Stimulated activated CD8-positive, alpha-beta memory T cell treated with anti-CD3 and anti-CD28 coated beads, Interleukin-15, amount 100 ng/mL, for 48 hours (primary cell): ENCODE measurements around the gene MORN5.

ENCODE experiments used
- DNase-seq, 2 donors: peaks; one replicate each; pipeline ENCODE4 v3.0.0-alpha.2; 2020; ENCODE audit warnings: low read depth in 2 of 2

Gene MORN5

GRCh38 chr9:122143876-122144405 lies 15.8 kb upstream of the MORN5 start:
- no peak for DNase-seq

- DNase-seq = no peak
These were observed 14.7 kb upstream of the MORN5 start for GRCh38 chr9:122144836-122145591.

- DNase-seq = no peak
These were observed 14.2 kb upstream of the MORN5 start for GRCh38 chr9:122145592-122145863.

- DNase-seq = no peak
These were observed 8.4 kb upstream of the MORN5 start for GRCh38 chr9:122151267-122151828.

- no peak for DNase-seq
These were observed 3.9 kb upstream of the MORN5 start for GRCh38 chr9:122155796-122156195.

GRCh38 chr9:122158202-122158601 lies 1.5 kb upstream of the MORN5 start:
- peak in 1 of 2 donors; percentile 5 for DNase-seq

- no peak for DNase-seq
These were observed 178 bp downstream of the MORN5 start for GRCh38 chr9:122159925-122160246.

- no peak for DNase-seq
These were observed 2.7 kb downstream of the MORN5 start for GRCh38 chr9:122162415-122162814.

- no peak for DNase-seq
These were observed 4.6 kb downstream of the MORN5 start for GRCh38 chr9:122164286-122164685.

- no peak for DNase-seq
These were observed 8.6 kb downstream of the MORN5 start for GRCh38 chr9:122168356-122168755.

- no peak for DNase-seq
These were observed 12.4 kb downstream of the MORN5 start for GRCh38 chr9:122172131-122172530.

- no peak for DNase-seq
These were observed 14.0 kb downstream of the MORN5 start for GRCh38 chr9:122173670-122174069.

GRCh38 chr9:122176916-122177315 lies 17.2 kb downstream of the MORN5 start:
- no peak for DNase-seq

GRCh38 chr9:122179054-122179689 lies 19.5 kb downstream of the MORN5 start:
- no peak for DNase-seq

GRCh38 chr9:122179690-122180074 lies 20.0 kb downstream of the MORN5 start:
- DNase-seq = no peak

- no peak for DNase-seq
These were observed 20.9 kb downstream of the MORN5 start for GRCh38 chr9:122180633-122181032.

GRCh38 chr9:122183501-122183900 lies 23.8 kb downstream of the MORN5 start:
- DNase-seq = no peak

GRCh38 chr9:122184551-122184950 lies 24.8 kb downstream of the MORN5 start:
- DNase-seq = no peak

GRCh38 chr9:122186301-122186700 lies 26.6 kb downstream of the MORN5 start:
- no peak for DNase-seq

- DNase-seq = no peak
These were observed 27.2 kb downstream of the MORN5 start for GRCh38 chr9:122186777-122187470.

- DNase-seq = no peak
These were observed 28.7 kb downstream of the MORN5 start for GRCh38 chr9:122188369-122188768.

- no peak for DNase-seq
These were observed 31.1 kb downstream of the MORN5 start for GRCh38 chr9:122190597-122191381.
